SK-N-SH (cell line): Measurements from ENCODE around the gene FAM228B. TPM values are rescaled to one million over a fixed set of nuclear protein-coding genes. Genes with fewer than 3 reads are reported as not detected.

Experiments
- ELF1 ChIP-seq: IDR thresholded peaks from 2 replicates; pipeline ENCODE4 v1.4.0; 2012
- EP300 ChIP-seq, 2 experiments: IDR thresholded peaks; 2 replicates each; pipeline versions ENCODE4 v1.4.0 to v1.6.1; 2012; ENCODE audit warnings: borderline replicate concordance in 1 of 2, low read depth in 1 of 2, low read length in 1 of 2
- EZH2phosphoT487 ChIP-seq: fragments of 200-600 bp; sonication (generic); IDR thresholded peaks from 2 replicates; pipeline ENCODE4 v1.6.1; 2017; ENCODE audit warnings: low read depth, mixed run types, mild to moderate bottlenecking, antibody characterized with exemption, moderate library complexity, borderline replicate concordance
- FOSL2 ChIP-seq: IDR thresholded peaks from 2 replicates; pipeline ENCODE4 v1.4.0; 2012; ENCODE audit warnings: low read depth, mild to moderate bottlenecking, moderate library complexity, borderline replicate concordance
- FOXM1 ChIP-seq: IDR thresholded peaks from 2 replicates; pipeline ENCODE4 v1.4.0; 2012; ENCODE audit warnings: low read depth, mild to moderate bottlenecking
- GABPA ChIP-seq: IDR thresholded peaks from 2 replicates; pipeline ENCODE4 v1.4.0; 2012; ENCODE audit warnings: low read depth, mild to moderate bottlenecking
- GATA2 ChIP-seq: sonication (generic); formaldehyde crosslinking; IDR thresholded peaks from 2 replicates; pipeline ENCODE4 v1.5.0; 2020; ENCODE audit warnings: mild to moderate bottlenecking, missing genetic modification reagents
- IRF3 ChIP-seq: fragments of 150-350 bp; IDR thresholded peaks from 2 replicates; pipeline ENCODE4 v1.6.1; 2016; ENCODE audit warnings: mild to moderate bottlenecking, low read depth, low read length
- JUND ChIP-seq: IDR thresholded peaks from 2 replicates; pipeline ENCODE4 v1.4.0; 2012
- NFIC ChIP-seq: IDR thresholded peaks from 2 replicates; pipeline ENCODE4 v1.4.0; 2012; ENCODE audit warnings: borderline replicate concordance
- PBX3 ChIP-seq: IDR thresholded peaks from 2 replicates; pipeline ENCODE4; 2012
- POLR2AphosphoS5 ChIP-seq: IDR thresholded peaks from 2 replicates; pipeline ENCODE4 v1.6.1; 2012; ENCODE audit warnings: low read depth, low read length
- RAD21 ChIP-seq: IDR thresholded peaks from 2 replicates; pipeline ENCODE4 v1.6.1; 2012; ENCODE audit warnings: mild to moderate bottlenecking, low read length
- REST ChIP-seq: IDR thresholded peaks from 2 replicates; pipeline ENCODE4 v1.6.1; 2012; ENCODE audit warnings: mild to moderate bottlenecking, low read depth, low read length, moderate library complexity
- RXRA ChIP-seq: IDR thresholded peaks from 2 replicates; pipeline ENCODE4 v1.4.0; 2012; ENCODE audit warnings: low read depth, mild to moderate bottlenecking, borderline replicate concordance
- SIN3A ChIP-seq: IDR thresholded peaks from 2 replicates; pipeline ENCODE4 v1.6.1; 2012; ENCODE audit warnings: low read depth, mild to moderate bottlenecking, low read length, moderate library complexity, borderline replicate concordance
- SMC3 ChIP-seq: IDR thresholded peaks from 2 replicates; pipeline ENCODE4 v1.6.1; 2012; ENCODE audit warnings: low read depth, low read length, improper control_type of control experiment
- TCF12 ChIP-seq: IDR thresholded peaks from 2 replicates; pipeline ENCODE4 v1.4.0; 2012
- USF2 ChIP-seq: fragments of 150-350 bp; IDR thresholded peaks from 2 replicates; pipeline ENCODE4 v1.6.1; 2017; ENCODE audit warnings: antibody characterized with exemption, low read length, low read depth, borderline replicate concordance
- polyA plus RNA-seq, 3 experiments: library from polyadenylated mRNA; depleted of rRNA; stranded (reverse); fragments of >200 nt; gene quantifications; 2 replicates each; pipeline ENCODE4 v1.2.3, GENCODE V29; 2012
- TF ChIP-seq, protein P1 (sequence below): IDR thresholded peaks from 2 replicates; pipeline ENCODE4 v1.4.0; 2012; ENCODE audit warnings: low read depth, borderline replicate concordance
- TF ChIP-seq, protein P2 (sequence below): IDR thresholded peaks from 2 replicates; pipeline ENCODE4 v1.4.0; 2012; ENCODE audit warnings: low read depth
- TF ChIP-seq, protein P3 (sequence below): IDR thresholded peaks from 2 replicates; pipeline ENCODE4 v1.4.0; 2012; ENCODE audit warnings: low read depth, borderline replicate concordance

Gene FAM228B
- polyA plus RNA-seq, 1 of the 3 experiments (the other 2 are of a cell fraction): 5.3 TPM

DNA sequence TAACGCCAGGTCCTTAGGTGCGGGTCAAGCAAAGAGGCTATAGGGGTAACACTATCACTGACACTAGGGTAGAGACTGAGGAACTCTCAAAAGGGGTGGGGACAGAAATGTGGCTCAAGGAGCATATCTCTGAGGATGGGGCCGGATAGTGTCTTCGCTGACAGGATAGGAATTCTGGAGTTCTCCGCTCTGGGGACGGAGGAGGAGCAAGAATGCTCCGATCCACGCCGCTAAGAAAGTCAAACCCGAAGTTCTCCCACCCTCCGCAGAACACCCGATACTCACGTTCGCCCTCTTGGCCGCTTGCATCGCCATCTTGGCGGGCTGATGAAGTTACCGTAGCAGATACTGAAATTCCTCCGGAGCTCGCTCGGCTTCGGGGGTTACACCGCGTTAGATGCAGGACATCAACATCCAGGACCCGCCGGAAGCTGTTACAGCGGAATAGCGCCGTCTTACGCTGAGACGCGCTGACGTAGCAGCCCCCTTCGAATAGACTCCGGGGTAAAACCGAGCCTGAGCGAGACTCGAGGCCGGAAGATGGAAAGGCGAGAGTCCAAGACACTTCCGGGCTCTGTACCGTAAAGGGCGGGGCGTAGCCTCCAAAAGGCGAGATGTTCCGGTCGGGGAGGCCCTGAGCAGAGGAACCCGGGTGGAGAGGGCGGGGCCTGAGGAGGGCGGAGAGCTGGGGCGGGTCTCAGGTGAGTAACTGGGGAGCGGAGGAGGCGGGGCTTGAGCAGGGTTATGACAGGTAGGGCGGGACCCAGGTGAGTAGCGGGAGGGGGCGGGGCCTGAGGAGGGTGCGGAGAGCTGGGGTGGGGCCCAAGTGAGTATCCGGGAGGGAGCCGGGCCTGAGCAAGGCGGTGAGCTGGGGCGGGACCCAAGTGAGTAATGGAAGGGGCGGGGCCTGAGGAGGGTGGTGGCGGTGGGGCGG is 47.1 kb upstream of the FAM228B start, which contains the start of gene SF3B6 (continued):
- TF ChIP-seq FOSL2: no peak; the same call in 1 of the 2 replicates
- peak; percentile 70; the same call in 1 of the 2 replicates for TF ChIP-seq NFIC
- TF ChIP-seq IRF3: peak; percentile 56
- TF ChIP-seq FOXM1: no peak
- 0 out of 2 replicates have a peak, but pooled peaks have one; percentile 41 for TF ChIP-seq REST
- peak; percentile 63 to 67; a peak in 2 of 4 replicates for TF ChIP-seq EP300 (IDR thresholded peaks at IDR 0.05; ENCODE audit: borderline replicate concordance in 1 of 2, low read depth in 1 of 2, low read length in 1 of 2)
- TF ChIP-seq USF2: no peak
- TF ChIP-seq, protein P1, sequence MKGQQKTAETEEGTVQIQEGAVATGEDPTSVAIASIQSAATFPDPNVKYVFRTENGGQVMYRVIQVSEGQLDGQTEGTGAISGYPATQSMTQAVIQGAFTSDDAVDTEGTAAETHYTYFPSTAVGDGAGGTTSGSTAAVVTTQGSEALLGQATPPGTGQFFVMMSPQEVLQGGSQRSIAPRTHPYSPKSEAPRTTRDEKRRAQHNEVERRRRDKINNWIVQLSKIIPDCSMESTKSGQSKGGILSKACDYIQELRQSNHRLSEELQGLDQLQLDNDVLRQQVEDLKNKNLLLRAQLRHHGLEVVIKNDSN: no peak
- peak; percentile 81 for TF ChIP-seq PBX3
- TF ChIP-seq, protein P2, sequence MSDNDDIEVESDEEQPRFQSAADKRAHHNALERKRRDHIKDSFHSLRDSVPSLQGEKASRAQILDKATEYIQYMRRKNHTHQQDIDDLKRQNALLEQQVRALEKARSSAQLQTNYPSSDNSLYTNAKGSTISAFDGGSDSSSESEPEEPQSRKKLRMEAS: peak; percentile 97
- TF ChIP-seq, protein P3, sequence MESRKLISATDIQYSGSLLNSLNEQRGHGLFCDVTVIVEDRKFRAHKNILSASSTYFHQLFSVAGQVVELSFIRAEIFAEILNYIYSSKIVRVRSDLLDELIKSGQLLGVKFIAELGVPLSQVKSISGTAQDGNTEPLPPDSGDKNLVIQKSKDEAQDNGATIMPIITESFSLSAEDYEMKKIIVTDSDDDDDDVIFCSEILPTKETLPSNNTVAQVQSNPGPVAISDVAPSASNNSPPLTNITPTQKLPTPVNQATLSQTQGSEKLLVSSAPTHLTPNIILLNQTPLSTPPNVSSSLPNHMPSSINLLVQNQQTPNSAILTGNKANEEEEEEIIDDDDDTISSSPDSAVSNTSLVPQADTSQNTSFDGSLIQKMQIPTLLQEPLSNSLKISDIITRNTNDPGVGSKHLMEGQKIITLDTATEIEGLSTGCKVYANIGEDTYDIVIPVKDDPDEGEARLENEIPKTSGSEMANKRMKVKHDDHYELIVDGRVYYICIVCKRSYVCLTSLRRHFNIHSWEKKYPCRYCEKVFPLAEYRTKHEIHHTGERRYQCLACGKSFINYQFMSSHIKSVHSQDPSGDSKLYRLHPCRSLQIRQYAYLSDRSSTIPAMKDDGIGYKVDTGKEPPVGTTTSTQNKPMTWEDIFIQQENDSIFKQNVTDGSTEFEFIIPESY: peak; percentile 91
- TF ChIP-seq GABPA: peak; percentile 99
- peak; percentile 31; the same call in 1 of the 2 replicates for TF ChIP-seq JUND
- peak; percentile 98 for TF ChIP-seq ELF1
- TF ChIP-seq POLR2AphosphoS5: peak; percentile 97
- TF ChIP-seq EZH2phosphoT487: no peak
- peak; percentile 98; the same call in 1 of the 2 replicates for TF ChIP-seq SIN3A
- 0 out of 2 replicates have a peak, but pooled peaks have one; percentile 34 for TF ChIP-seq GATA2 (CRISPR knock-in tag)
- TF ChIP-seq TCF12: peak; percentile 65; the same call in 1 of the 2 replicates
- no peak for TF ChIP-seq RXRA
- no peak for TF ChIP-seq RAD21
- no peak for TF ChIP-seq SMC3
